NCI-H1436 treated with DMSO at 0.1 percent for 48 hours (cell line): Measurements from ENCODE around the gene RAPGEF1.
"Not testable (repeated sequence)": the region's sequence is repeated elsewhere in the genome, so short reads cannot be mapped to it uniquely, and the experiment has no call there.

Experiments
- DNase-seq: peaks from one replicate; lab custom pipeline; 2025; lab: John Stamatoyannopoulos, UW

The RAPGEF1 gene, protein sequence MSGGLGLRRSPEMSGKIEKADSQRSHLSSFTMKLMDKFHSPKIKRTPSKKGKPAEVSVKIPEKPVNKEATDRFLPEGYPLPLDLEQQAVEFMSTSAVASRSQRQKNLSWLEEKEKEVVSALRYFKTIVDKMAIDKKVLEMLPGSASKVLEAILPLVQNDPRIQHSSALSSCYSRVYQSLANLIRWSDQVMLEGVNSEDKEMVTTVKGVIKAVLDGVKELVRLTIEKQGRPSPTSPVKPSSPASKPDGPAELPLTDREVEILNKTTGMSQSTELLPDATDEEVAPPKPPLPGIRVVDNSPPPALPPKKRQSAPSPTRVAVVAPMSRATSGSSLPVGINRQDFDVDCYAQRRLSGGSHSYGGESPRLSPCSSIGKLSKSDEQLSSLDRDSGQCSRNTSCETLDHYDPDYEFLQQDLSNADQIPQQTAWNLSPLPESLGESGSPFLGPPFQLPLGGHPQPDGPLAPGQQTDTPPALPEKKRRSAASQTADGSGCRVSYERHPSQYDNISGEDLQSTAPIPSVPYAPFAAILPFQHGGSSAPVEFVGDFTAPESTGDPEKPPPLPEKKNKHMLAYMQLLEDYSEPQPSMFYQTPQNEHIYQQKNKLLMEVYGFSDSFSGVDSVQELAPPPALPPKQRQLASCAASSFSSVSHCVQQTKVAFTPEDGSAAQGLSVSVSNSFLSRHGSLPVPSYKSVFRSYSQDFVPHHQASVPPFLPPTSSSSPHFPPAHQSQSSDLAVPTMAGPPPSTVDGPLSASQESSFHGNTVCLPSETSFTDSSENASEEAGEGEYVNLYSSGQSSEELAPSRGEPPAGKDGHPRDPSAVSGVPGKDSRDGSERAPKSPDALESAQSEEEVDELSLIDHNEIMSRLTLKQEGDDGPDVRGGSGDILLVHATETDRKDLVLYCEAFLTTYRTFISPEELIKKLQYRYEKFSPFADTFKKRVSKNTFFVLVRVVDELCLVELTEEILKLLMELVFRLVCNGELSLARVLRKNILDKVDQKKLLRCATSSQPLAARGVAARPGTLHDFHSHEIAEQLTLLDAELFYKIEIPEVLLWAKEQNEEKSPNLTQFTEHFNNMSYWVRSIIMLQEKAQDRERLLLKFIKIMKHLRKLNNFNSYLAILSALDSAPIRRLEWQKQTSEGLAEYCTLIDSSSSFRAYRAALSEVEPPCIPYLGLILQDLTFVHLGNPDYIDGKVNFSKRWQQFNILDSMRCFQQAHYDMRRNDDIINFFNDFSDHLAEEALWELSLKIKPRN (N-terminal part only)

DNA sequence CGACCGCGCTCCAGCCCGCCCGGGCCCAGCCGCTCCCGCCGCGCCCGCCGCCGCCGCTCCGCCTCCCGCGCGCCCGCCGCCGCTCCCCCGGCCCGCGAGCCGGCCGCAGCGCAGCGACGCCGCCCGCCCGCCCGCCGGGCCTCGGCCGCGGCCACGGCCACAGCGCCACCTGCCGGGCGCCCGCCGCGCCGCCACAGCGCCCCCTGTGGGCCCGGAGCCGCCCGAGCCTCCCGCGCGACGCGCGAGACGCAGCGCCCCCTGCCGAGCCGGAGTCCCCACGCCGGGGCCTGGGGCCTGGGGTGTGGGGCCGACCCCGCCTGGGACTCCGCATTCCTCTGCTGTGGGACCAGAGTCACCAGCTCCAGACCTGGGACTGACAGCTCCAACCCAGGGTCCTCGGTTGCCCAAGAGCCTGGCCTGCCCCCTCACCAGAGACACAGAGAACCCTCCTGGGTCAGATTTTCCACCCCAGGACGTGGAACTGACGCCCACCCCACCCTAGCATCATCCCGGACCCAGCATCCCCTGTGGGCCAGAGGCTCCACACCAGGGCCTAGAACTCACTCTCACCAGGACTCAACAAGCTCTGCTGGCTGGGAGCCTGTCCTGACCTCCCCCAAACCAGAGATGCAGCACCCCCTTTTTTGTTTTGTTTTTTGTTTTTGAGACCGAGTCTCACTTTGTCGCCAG, at the start of gene RAPGEF1:
TSS of gene RAPGEF1 (minus strand) at position 118 of the 690 bp plus-strand sequence. CDS start 246 bp downstream, outside the sequence.
- DNase-seq = no peak

DNA sequence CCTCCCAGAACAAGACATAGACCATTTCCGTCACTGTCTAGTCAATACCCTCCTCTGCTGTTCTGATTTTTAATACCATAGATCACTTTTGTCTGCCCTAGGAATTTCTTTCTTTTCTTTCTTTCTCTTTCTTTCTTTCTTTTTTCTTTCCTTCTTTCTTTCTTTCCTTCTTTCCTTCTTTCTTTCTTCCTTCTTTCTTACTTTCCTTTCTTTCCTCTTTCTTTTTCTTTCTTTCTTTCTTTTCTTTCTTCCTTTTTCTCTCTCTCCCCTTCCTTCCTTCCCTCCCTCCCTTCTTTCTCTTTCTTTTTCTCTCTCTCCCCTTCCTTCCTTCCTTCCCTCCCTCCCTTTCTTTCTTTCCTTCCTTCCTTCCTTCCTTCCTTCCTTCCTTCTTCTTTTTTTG, 49.0 kb upstream of the RAPGEF1 start:
- no peak for DNase-seq

DNA sequence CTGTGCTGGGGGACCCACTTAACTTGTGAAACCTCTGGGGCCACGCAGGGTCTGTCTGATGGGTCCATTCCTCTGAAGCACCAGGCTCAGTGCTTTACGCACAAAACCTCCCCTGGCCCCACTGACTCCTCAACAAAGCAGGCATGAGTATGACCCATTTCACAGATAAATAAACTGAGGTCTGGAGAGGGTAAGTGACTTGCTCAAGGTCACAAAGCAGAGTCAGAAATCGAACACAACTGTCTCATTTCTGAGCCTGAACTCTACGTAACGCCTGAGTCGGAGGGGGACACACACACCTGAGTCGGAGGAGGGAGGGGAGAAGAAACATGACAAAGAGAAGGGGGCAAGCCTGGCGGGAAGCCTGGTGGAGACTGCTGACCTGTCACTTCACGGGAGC, 48.0 kb upstream of the RAPGEF1 start:
- DNase-seq = no peak

DNA sequence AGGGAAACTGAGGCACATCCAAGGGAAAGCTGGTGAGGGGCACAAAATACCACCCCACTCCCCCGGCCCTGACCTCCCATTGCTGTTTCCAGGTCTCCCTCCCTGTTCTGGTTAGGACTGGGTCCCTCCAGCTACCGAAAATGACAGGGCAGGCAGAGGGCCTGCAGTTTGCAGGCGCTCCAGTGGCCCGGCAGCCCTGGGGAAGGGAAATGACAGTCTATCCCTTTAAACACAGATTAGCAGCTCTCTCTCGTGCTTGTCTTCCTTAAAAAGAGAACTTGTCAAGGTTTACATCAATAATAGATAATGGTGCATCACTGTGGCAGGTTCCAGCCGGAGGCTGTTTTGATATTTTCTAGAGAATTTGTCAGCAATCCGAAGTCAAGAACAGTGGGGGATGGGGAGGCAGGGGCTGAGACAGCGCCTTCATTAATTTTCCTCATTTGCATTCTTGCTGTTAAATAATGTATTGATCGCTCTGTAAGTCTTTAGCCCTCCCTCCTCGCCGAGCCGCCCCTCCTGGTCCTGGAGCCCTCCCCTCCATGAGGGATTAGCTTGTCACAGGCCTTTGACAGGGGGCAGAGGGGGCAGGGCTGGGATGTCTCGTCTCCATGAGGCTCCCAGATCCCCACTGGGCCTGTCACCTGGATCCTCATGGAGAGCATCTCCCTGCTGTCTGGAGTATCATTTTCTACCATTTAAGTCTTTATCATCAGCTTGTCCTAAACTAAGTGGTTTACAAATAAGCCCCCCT, 45.0 kb upstream of the RAPGEF1 start:
- DNase-seq = no peak

DNA sequence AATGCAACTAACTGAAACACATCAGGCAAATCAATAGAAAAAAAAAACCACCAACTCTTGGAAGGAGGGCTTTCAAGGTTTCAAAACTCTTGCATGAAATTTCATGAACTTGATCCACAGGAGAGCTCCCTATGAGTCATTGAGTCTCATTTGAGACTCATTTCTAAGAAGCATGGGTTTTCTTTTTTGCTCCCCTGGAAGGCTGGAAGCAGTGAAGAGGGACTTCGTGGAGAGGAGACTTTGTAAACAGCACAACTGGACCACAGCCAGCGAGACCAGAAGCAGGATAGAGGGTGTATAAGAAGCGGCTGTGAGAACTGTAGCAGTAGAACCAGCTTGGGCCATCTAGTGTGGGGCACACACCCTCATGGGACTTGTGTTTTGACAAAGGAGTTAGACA, 41.2 kb upstream of the RAPGEF1 start:
- DNase-seq = no peak

DNA sequence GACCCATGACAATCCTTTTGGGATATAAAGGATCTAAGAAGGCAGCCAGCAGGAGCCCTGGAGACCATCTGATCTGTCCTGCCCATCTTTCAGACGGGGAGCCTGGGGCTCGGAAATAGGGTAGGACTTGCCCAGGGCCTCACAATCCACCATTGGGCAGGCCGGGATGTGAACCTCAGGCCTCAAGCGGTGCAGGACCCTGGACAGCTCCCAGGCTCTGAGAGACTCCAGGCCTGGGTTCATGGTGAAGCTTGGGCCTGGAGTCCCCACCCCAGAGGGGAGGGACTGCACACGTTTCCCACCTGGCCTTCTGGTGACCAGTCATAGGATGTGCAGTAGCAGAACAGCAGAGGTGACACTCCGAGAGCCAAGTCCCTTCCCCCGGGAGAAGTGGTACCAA, 36.6 kb upstream of the RAPGEF1 start:
- no peak for DNase-seq

DNA sequence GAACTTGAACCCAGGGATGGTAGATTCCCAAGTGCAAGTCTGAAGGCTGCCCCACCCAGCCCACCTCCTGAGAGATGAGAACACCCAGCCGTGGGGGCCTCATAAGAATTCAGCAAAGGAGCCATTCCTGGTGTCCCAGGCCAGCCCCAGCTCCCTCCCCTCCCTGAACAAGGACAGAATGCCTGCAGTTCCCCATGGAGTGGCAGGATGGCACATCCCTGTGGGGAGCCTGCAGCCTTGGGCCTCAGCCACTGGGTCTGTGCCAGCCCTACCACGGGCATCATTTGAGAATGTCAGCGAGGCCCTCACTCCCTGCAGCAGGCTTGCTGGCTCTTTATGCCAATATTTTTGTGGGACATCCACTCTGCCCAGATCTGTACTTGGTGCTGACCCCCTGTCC, 36.2 kb upstream of the RAPGEF1 start:
- DNase-seq = no peak

DNA sequence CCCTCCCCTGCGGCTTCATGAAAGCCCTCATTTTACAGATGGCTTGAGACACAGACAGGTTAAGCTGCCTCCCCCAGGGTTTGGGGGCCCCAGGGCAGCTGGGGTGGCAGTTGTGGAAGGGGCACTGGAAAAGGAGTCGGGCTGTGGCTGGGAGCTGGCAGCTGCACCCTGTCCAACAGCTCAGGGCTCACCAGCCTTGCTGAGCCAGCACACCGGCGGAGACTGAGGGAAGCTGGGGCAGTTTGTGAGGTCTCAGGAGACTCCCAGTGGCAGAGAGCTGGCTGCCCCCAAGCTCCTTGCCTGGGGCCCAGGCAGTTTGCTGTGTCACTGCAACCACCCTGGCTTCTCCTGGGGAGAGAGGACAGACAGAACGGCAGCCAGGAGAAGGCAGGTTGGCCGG, 34.8 kb upstream of the RAPGEF1 start:
- no peak for DNase-seq

DNA sequence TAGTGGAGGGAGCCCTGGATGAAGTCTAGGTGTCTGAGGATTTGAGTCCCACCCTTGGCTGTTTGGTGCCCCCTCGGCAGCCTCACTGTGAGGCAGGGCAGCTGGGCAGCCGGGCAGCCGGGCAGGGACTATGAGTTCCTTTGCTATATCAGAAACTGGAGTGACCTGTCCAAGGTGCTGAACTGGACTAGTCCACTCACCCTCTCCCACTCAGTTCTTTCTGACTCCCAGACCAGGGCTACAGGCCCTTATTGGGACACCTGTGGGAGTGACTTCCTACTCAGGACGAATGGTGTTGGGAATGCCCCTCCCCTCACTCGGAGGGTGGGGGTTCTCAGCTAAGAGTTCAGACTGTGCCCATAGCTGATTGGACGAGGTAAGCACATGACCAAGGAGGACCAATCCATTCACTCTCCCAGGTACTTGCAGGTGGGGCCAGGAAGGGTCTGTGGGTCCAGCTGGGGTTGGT, 34.1 kb upstream of the RAPGEF1 start:
- no peak for DNase-seq

DNA sequence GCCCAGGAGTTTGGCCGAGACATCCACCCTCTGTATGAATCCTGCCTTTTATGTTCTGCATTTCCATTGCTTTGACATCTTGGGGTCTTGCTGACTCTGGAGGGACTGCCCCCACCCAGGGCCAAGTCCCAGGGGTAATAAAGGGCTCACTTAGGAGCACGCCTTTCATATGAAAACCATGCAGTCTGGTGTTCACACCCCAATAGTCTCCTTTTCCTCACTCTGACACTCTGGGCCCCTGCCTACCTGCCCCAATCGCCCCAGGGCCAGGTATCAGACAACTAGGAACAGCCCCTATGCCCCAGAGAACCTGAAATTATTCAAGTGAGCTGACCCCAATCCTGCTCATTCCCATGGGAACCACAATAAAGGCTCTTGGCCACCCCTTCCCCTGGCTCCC, 33.1 kb upstream of the RAPGEF1 start:
- no peak for DNase-seq

DNA sequence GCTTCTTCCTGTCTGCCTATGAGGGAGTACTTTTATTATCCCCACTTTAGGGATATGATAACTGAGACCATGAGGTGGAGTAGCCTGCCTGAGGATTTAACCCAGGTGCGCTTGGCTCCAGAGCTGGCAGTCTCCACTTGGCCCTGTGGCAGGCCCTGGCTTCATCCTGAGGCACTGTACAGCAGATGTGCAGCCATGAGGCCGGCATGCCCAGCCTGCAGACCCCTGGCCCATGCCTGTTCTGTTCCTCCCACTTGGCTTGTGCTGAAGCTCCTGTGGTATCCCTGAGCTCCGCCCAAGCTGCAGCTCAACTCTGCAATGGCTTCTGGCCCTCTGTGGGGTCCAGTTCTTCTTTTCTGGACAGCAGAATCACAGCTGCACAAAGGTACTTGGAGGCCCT, 31.8 kb upstream of the RAPGEF1 start:
- DNase-seq = no peak

DNA sequence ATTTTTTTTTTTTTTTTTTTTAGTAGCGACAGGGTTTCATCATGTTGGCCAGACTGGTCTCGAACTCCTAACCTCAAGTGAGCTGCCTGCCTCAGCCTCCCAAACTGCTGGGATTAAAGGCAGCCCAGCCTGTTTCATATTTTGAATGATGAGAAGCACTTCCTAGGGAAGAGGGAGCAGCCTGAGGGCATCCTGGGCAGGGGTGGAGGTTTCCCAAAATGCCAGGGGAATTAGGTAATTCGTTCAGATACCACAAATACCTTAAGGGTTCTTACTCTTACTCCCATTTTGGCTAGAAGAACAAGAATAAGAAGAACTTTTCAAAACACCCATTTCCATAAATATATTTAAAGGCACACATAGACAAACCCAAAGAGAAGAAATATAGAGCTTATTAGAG, 29.5 kb upstream of the RAPGEF1 start:
- DNase-seq = no peak

DNA sequence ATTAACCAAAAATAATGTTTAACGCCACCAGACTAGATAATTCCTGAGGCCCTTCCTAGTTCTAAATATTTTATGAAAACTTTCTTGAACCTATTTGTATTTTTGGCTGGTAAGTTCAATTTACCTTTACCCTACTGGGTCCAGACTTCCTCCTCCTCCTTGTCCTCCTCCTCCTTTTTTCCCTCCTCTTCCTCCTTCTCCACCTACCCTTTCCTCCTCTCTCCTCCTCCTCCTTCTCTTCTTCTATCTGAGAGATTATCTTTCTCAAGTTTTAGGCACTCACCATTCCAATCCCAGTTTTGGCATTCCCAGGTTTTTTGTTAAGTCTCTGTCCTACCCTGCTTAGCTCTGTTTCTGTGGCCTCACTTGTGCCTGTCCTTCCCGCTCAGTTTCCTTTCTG, 24.7 kb upstream of the RAPGEF1 start:
- DNase-seq = no peak

DNA sequence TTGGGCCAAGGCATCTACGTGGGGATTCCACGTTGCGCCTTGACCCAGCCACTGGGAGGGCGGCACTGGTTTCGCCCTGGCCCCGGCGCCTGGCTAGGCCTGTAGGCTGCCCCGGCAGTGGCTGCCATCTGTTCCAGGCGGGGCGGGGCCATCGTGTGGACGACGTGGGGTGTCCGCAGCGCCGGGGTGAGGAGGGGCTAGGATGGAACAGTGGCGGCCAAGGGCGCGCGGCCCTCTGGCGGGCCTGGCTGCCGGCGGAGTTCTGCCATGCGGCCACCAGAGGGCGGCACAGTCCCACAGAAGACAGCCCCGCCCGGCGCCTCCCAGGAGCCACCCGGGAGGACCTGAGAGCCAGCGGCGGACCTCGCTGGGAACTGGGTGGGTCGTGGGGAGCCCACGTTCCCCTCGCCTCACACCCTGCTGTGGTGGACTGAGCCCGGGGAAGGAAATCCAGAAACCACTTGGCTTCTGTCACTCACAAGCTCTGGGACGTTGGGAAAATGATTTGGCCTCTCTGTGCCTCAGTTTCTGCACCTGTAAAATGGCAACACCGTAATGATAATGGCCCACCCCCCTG, 22.6 kb upstream of the RAPGEF1 start:
- DNase-seq = no peak

DNA sequence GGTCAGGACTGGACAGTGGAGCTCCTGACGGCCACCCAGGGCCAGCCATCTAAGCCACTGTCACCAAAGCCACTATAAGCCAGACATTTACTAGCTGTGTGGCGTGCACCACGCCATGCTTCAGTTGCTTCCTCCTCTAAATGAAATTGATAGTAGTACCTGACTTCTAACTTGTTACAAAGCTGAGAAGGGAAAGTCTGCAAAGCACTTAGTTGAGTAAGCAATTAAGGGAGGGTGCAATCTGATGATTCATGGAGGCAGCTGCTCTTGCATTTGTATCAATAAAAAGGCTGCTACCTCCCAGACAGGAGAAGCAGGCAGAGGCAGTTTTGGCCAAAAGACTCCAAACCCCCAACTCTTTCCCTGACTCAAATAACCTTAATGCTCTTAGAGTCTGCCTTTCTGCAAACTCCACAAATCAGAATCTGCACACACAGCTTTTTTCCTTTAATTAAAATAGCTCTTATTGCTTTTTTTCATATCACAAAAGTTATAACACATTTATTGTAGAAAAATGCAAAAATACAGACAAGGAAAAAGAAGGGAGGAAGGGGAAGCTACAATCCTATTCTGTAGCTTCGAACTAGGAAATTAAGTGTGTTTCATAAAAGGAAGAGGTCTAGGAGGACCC, 19.3 kb upstream of the RAPGEF1 start:
- peak; percentile 50 for DNase-seq

DNA sequence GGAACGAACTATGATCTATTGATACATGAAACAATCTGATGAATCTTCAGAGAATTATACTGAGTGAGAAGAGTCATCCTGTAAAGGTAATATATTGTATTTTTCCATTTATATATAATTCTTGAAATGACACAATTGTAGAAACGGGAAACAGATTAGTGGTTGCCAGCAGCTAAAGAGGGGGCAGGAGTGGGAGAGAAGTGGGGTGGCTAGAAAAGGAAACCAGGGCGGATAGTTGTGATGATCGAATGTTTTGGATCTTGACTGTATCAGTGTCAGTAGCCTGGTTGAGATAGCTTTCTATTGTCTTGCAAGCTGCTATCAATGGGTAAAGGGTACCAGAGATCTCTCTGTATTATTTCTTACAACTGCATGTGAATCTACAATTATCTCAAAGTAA, 17.7 kb upstream of the RAPGEF1 start:
- no peak for DNase-seq

DNA sequence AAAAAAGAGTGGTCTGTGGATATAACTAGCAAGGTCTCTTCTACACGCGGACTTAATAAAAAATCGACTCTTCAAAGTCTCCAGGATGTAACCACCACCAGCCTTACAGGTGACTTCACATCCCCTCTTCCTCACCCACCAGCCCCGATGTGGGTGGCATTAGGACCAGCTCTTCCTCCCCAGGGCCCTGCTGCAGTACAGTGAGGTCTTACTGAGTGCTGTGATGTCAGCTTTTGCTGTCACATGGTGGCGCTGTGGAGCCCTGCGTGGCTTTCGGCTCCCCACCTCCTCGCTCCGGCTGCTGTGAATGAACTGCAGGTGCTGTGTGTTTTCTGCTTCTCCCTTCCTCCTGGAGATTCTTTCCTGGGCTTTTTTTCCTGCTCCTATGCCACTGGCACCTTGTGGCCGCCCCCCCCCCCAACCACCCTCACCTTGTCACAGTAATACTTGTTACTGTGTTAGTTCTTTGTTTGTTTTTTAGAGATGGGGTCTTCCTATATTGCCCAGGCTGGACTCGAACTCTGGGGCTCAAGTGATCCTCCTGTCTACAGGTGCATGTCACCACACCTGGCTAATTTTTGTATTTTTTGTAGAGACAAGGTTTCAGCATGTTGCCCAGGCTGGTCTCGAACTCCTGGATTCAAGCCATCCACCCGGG, 15.8 kb upstream of the RAPGEF1 start:
- DNase-seq = peak; percentile 46

DNA sequence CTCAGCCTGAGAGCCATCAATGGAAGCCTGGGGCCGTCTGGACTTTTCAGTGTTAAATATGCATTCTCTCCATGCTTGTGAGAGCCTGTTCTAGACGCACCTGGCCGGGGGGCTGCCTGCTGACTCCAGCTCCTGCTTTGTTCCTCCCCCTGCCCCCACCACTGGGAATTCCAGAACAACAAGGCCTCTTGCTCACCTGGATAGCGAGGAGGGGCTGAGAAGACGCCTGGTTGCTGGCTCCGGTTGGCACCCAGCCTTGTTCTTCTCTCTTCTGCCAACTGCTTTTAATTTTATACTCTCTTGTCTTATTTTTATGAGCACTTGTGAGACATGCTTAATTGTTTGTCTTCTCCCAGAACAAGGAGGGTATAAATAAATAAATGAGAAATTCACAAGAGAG, 15.0 kb upstream of the RAPGEF1 start:
- no peak for DNase-seq

DNA sequence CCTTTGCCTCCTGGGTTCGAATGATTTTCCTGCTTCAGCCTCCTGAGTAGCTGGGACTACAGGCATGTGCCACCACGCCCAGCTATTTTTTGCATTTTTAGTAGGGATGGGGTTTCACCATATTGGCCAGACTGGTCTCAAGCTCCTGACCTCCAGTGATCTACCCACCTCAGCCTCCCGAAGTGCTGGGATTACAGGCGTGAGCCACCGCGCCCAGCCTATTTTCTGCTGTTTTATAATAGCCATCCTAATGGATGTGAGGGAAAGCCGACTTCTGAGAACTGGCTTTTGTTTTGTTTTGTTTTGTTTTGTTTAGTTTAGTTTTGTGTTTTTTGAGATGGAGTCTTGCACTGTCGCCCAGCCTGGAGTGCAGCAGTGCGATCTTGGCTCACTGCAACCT, 13.9 kb upstream of the RAPGEF1 start:
- not testable (repeated sequence) for DNase-seq
